Activated CD4-positive, alpha-beta T cell treated with anti-CD3 and anti-CD28 coated beads for 4 hours (primary cell): ENCODE measurements around the gene PROM2.
"Not testable (repeated sequence)": the region's sequence is repeated elsewhere in the genome, so short reads cannot be mapped to it uniquely, and the experiment has no call there.

ENCODE experiments used
- DNase-seq, 2 donors: peaks; one replicate each; pipeline ENCODE4 v3.0.0-alpha.2; 2020

PROM2 gene

GRCh38 chr2:95269745-95270144, 4.5 kb upstream of the PROM2 start:
- DNase-seq = not testable (repeated sequence)

- DNase-seq = no peak
These were observed 3.6 kb upstream of the PROM2 start for GRCh38 chr2:95270541-95271081.

GRCh38 chr2:95271381-95271971, 2.8 kb upstream of the PROM2 start:
- no peak for DNase-seq

GRCh38 chr2:95272299-95272751, 1.9 kb upstream of the PROM2 start:
- DNase-seq = no peak

- no peak for DNase-seq
These were observed 1.5 kb upstream of the PROM2 start for GRCh38 chr2:95272781-95273180.

- DNase-seq = no peak
These were observed 521 bp upstream of the PROM2 start for GRCh38 chr2:95273566-95274290.

- no peak for DNase-seq
These were observed 884 bp downstream of the PROM2 start for GRCh38 chr2:95275151-95275515.

- DNase-seq = no peak
These were observed 1.5 kb downstream of the PROM2 start for GRCh38 chr2:95275601-95276243.

GRCh38 chr2:95276244-95276887, 2.1 kb downstream of the PROM2 start:
- no peak for DNase-seq

GRCh38 chr2:95276888-95277245, 2.6 kb downstream of the PROM2 start:
- DNase-seq = no peak

- DNase-seq = no peak
These were observed 3.1 kb downstream of the PROM2 start for GRCh38 chr2:95277246-95277906.

GRCh38 chr2:95278051-95278471, 3.8 kb downstream of the PROM2 start:
- DNase-seq = no peak

GRCh38 chr2:95278637-95279225, 4.5 kb downstream of the PROM2 start:
- DNase-seq = no peak

- no peak for DNase-seq
These were observed 5.3 kb downstream of the PROM2 start for GRCh38 chr2:95279435-95280035.

GRCh38 chr2:95281071-95281470, 6.8 kb downstream of the PROM2 start:
- no peak for DNase-seq

- DNase-seq = no peak
These were observed 7.5 kb downstream of the PROM2 start for GRCh38 chr2:95281786-95282185.

- no peak for DNase-seq
These were observed 8.2 kb downstream of the PROM2 start for GRCh38 chr2:95282458-95282857.

GRCh38 chr2:95283562-95283961, 9.3 kb downstream of the PROM2 start:
- no peak for DNase-seq

- no peak for DNase-seq
These were observed 10.8 kb downstream of the PROM2 start for GRCh38 chr2:95284886-95285541.

GRCh38 chr2:95285542-95285932, 11.3 kb downstream of the PROM2 start:
- no peak for DNase-seq

GRCh38 chr2:95287336-95287735, 13.1 kb downstream of the PROM2 start:
- no peak for DNase-seq

- no peak for DNase-seq
These were observed 13.6 kb downstream of the PROM2 start for GRCh38 chr2:95287806-95288205.
